DMS153 treated with DMSO at 0.1 percent for 48 hours (cell line): ENCODE data around the gene FLII.
"Not testable (repeated sequence)": the region's sequence is repeated elsewhere in the genome, so short reads cannot be mapped to it uniquely, and the experiment has no call there.

Experiments used
- DNase-seq: peaks from one replicate; lab custom pipeline; 2025; ENCODE audit not compliant: unreplicated experiment; lab: John Stamatoyannopoulos, UW

Gene FLII

GRCh38 chr17:18258356-18259038 is at the start of gene FLII:
FLII (minus strand) TSS chr17:18258738; CDS start chr17:18258690, 48 bp downstream.
- DNase-seq = no peak

- not testable (repeated sequence) for DNase-seq
Measured at GRCh38 chr17:18303206-18303605, 44.7 kb upstream of the FLII start.

- DNase-seq = no peak
Measured at GRCh38 chr17:18300725-18301480, 42.4 kb upstream of the FLII start.

GRCh38 chr17:18298061-18298460 is 39.5 kb upstream of the FLII start:
- DNase-seq = not testable (repeated sequence)

- DNase-seq = no peak
Measured at GRCh38 chr17:18291718-18292540, 33.4 kb upstream of the FLII start.

GRCh38 chr17:18285296-18285695 is 26.8 kb upstream of the FLII start:
- no peak for DNase-seq

GRCh38 chr17:18281788-18282187 is 23.2 kb upstream of the FLII start:
- no peak for DNase-seq

GRCh38 chr17:18280766-18281371 is 22.3 kb upstream of the FLII start:
- DNase-seq = no peak

- DNase-seq = no peak
Measured at GRCh38 chr17:18280249-18280648, 21.7 kb upstream of the FLII start.

GRCh38 chr17:18278867-18279266 is 20.3 kb upstream of the FLII start:
- no peak for DNase-seq

GRCh38 chr17:18277076-18277475 is 18.5 kb upstream of the FLII start:
- no peak for DNase-seq

- no peak for DNase-seq
Measured at GRCh38 chr17:18270046-18270931, 11.8 kb upstream of the FLII start.

GRCh38 chr17:18267927-18268711 is 9.6 kb upstream of the FLII start:
- no peak for DNase-seq

GRCh38 chr17:18267366-18267765 is 8.8 kb upstream of the FLII start:
- no peak for DNase-seq

GRCh38 chr17:18263885-18264682 is 5.5 kb upstream of the FLII start:
- DNase-seq = no peak

- DNase-seq = no peak
Measured at GRCh38 chr17:18262641-18263040, 4.1 kb upstream of the FLII start.

- DNase-seq = no peak
Measured at GRCh38 chr17:18262111-18262510, 3.6 kb upstream of the FLII start.

- DNase-seq = no peak
Measured at GRCh38 chr17:18261659-18262058, 3.1 kb upstream of the FLII start.

- no peak for DNase-seq
Measured at GRCh38 chr17:18261146-18261515, 2.6 kb upstream of the FLII start.
